Gastroesophageal sphincter (tissue), 4 donors: ENCODE data around the gene IFNA14. TPM values are rescaled to one million over a fixed set of nuclear protein-coding genes. Genes with fewer than 3 reads are reported as not detected.

Experiments used
- ATAC-seq: fragments of 150-250 bp; one replicate; pipeline ENCODE4 v1.9.1; 2016; ENCODE audit warnings: mild to moderate bottlenecking, moderate library complexity
- H3K27ac ChIP-seq, 4 donors: fragments of 200-600 bp; sonication (generic) in 3 of 4; 1 replicate in 3 of 4; 2 replicates in 1 of 4; pipeline ENCODE4 v1.5.1; 2016 to 2019
- H3K27me3 ChIP-seq: fragments of 200-600 bp; sonication (generic); one replicate; pipeline ENCODE4 v1.5.1; 2019
- H3K36me3 ChIP-seq, 2 donors: fragments of 200-600 bp; sonication (generic); one replicate each; pipeline ENCODE4 v1.5.1; 2019; ENCODE audit warnings: control low read depth in 1 of 2
- H3K4me1 ChIP-seq, 3 donors: fragments of 200-600 bp; sonication (generic); 1 replicate in 2 of 3; 2 replicates in 1 of 3; pipeline ENCODE4 v1.5.1; 2016 to 2019; ENCODE audit warnings: control low read depth in 2 of 3
- H3K4me3 ChIP-seq, 2 donors: fragments of 200-600 bp; sonication (generic); one replicate each; pipeline ENCODE4 v1.5.1; 2019; ENCODE audit warnings: mild to moderate bottlenecking in 1 of 2, moderate library complexity in 1 of 2
- H3K9me3 ChIP-seq, 3 donors: fragments of 200-600 bp; sonication (generic); one replicate each; pipeline ENCODE4 v1.5.1; 2017 to 2019; ENCODE audit warnings: control low read depth in 2 of 3
- CTCF ChIP-seq, 4 experiments: fragments of 200-600 bp in 2 of 4; fragments of 450-650 bp in 2 of 4; sonication (generic) in 1 of 4; IDR thresholded peaks; one replicate each; pipeline ENCODE4 v1.5.1; 2017 to 2019; ENCODE audit warnings: antibody characterized with exemption in 4 of 4, mild to moderate bottlenecking in 2 of 4, moderate library complexity in 2 of 4
- EP300 ChIP-seq: sonication (generic); formaldehyde crosslinking; IDR thresholded peaks from one replicate; pipeline ENCODE4 v1.6.1; 2017; ENCODE audit warnings: antibody characterized with exemption, mild to moderate bottlenecking
- POLR2A ChIP-seq, 2 donors: fragments of 450-650 bp; IDR thresholded peaks; one replicate each; pipeline ENCODE4 v1.6.1; 2017; ENCODE audit warnings: antibody characterized with exemption in 2 of 2, mild to moderate bottlenecking in 2 of 2, moderate library complexity in 1 of 2
- POLR2AphosphoS5 ChIP-seq: sonication (generic); formaldehyde crosslinking; IDR thresholded peaks from one replicate; pipeline ENCODE4 v1.6.1; 2017; ENCODE audit warnings: antibody characterized with exemption
- WGBS, 2 donors: methylation state at CpG; one replicate each; pipeline ENCODE4 v1.1.5; 2018; ENCODE audit warnings: low coverage in 1 of 2; 5-methylcytosine and 5-hydroxymethylcytosine counted together
- total RNA-seq, 4 donors: library from RNA; depleted of rRNA; stranded (reverse); fragments of >200 nt; gene quantifications; one replicate each; pipeline ENCODE4 v1.1.0, GENCODE V29; 2016

The IFNA14 gene
- total RNA-seq, 4 donors from 2014 or later = 0.40 TPM; not detected in 3

- no peak for ATAC-seq
- no peaks in the 10 kb centered on the region for H3K36me3 ChIP-seq
- 27 to 44% methylated on average over 2 of the region's 2 CpGs for WGBS, 2 donors
- peaks cover 0 to 15% (median 0%) of the 10 kb centered on the region in 3 donors for H3K9me3 ChIP-seq
- peaks cover 4% of the 10 kb centered on the region for H3K27me3 ChIP-seq
- H3K4me1 ChIP-seq = no peaks in the 10 kb centered on the region
- TF ChIP-seq CTCF (IDR thresholded peaks at IDR 0.05) (no peak), POLR2AphosphoS5 (no peak), POLR2A (IDR thresholded peaks at IDR 0.05) (no peak), EP300 (no peak)
- no peak overlapping the region for H3K4me3 ChIP-seq
- no peak overlapping the region for H3K27ac ChIP-seq
Observed at GRCh38 chr9:21268347-21268657, 28.5 kb upstream of the IFNA14 start.

GRCh38 chr9:21267485-21268346 is 27.9 kb upstream of the IFNA14 start:
- 25 to 44% methylated on average over 3 to 4 of the region's 4 CpGs for WGBS, 2 donors
- H3K4me3 ChIP-seq = no peak overlapping the region
- H3K27me3 ChIP-seq = peaks cover 4% of the 10 kb centered on the region
- ATAC-seq = no peak
- TF ChIP-seq POLR2A (IDR thresholded peaks at IDR 0.05) (no peak), POLR2AphosphoS5 (no peak), CTCF (IDR thresholded peaks at IDR 0.05) (no peak), EP300 (no peak)
- no peaks in the 10 kb centered on the region for H3K36me3 ChIP-seq
- no peak overlapping the region for H3K27ac ChIP-seq
- no peaks in the 10 kb centered on the region for H3K4me1 ChIP-seq
- H3K9me3 ChIP-seq = peaks cover 0 to 15% (median 0%) of the 10 kb centered on the region in 3 donors

- TF ChIP-seq POLR2AphosphoS5 (no peak), POLR2A (IDR thresholded peaks at IDR 0.05) (no peak), CTCF (IDR thresholded peaks at IDR 0.05) (no peak), EP300 (no peak)
- Histone ChIP-seq H3K9me3 (peaks cover 0 to 13% (median 0%) of the 10 kb centered on the region in 3 donors), H3K27ac (no peak overlapping the region), H3K36me3 (no peaks in the 10 kb centered on the region), H3K27me3 (peaks cover 4% of the 10 kb centered on the region), H3K4me3 (no peak overlapping the region), H3K4me1 (no peaks in the 10 kb centered on the region)
- no peak for ATAC-seq
- 18 to 21% methylated on average over 3 of the region's 3 CpGs for WGBS, 2 donors
Observed at GRCh38 chr9:21266733-21267484, 27.1 kb upstream of the IFNA14 start.

GRCh38 chr9:21265421-21266189 is 25.8 kb upstream of the IFNA14 start:
- 17 to 40% methylated on average over 1 of the region's 1 CpG for WGBS, 2 donors
- ATAC-seq = no peak
- H3K4me3 ChIP-seq = no peak overlapping the region
- H3K27ac ChIP-seq = no peak overlapping the region
- H3K4me1 ChIP-seq = no peaks in the 10 kb centered on the region
- H3K36me3 ChIP-seq = no peaks in the 10 kb centered on the region
- peaks cover 4% of the 10 kb centered on the region for H3K27me3 ChIP-seq
- TF ChIP-seq EP300 (no peak), POLR2A (IDR thresholded peaks at IDR 0.05) (no peak), POLR2AphosphoS5 (no peak), CTCF (IDR thresholded peaks at IDR 0.05) (no peak)
- H3K9me3 ChIP-seq = peaks cover 0 to 1% (median 0%) of the 10 kb centered on the region in 3 donors
